HEK293T (cell line): ENCODE data around the gene KCNJ11.

ENCODE experiments used
- BHLHE40 ChIP-seq: fragments of 450-650 bp; IDR thresholded peaks from 2 replicates; pipeline ENCODE4 v1.6.1; 2016; ENCODE audit warnings: mild to moderate bottlenecking, moderate library complexity, borderline replicate concordance
- FOXM1 ChIP-seq: fragments of 450-650 bp; IDR thresholded peaks from 2 replicates; pipeline ENCODE4 v1.6.1; 2017; ENCODE audit warnings: mild to moderate bottlenecking, borderline replicate concordance

GRCh38 chr11:17343907-17344306, 44.6 kb downstream of the KCNJ11 start:
- TF ChIP-seq BHLHE40, result no peak
- no peak for TF ChIP-seq FOXM1
